ENCODE measurements around the gene HES1.

- TF ChIP-seq CTCF (IDR thresholded peaks at IDR 0.05) (peak in 2 of 3 donors; percentile 11 to 40), POLR2AphosphoS5 (IDR thresholded peaks at IDR 0.05) (peak; percentile 6 to 33 (median 24))
Observed at GRCh38 chr3:194137506-194138474, 1.8 kb downstream of the HES1 start.
